Adipocyte (in vitro differentiated cells): ENCODE results near the gene WNT2.

Experiments
- DNase-seq: peaks from one replicate; pipeline ENCODE4 v3.0.0-alpha.2; 2015; ENCODE audit warnings: low read depth
- H3K27me3 ChIP-seq: replicated peaks from 2 replicates; pipeline ENCODE4 v1.7.0; 2013; ENCODE audit warnings: mild to moderate bottlenecking, low read length, moderate library complexity; ENCODE audit not compliant: control insufficient read depth, insufficient read depth
- H3K36me3 ChIP-seq: 2 replicates; pipeline ENCODE4 v1.7.0; 2013; ENCODE audit warnings: low read length, mild to moderate bottlenecking, moderate library complexity; ENCODE audit not compliant: control insufficient read depth, insufficient read depth, severe bottlenecking
- H3K4me1 ChIP-seq: 2 replicates; pipeline ENCODE4 v1.7.0; 2013; ENCODE audit warnings: mild to moderate bottlenecking, low read length, moderate library complexity; ENCODE audit not compliant: control insufficient read depth, insufficient read depth
- H3K4me3 ChIP-seq: 2 replicates; pipeline ENCODE4 v1.7.0; 2013; ENCODE audit warnings: mild to moderate bottlenecking, low read length, moderate library complexity
- H3K9ac ChIP-seq: 2 replicates; pipeline ENCODE4 v1.7.0; 2013; ENCODE audit warnings: mild to moderate bottlenecking, low read length, moderate library complexity
- H3K9me3 ChIP-seq: 2 replicates; pipeline ENCODE4 v1.7.0; 2013; ENCODE audit warnings: mild to moderate bottlenecking, low read length, moderate library complexity; ENCODE audit not compliant: control insufficient read depth

WNT2 gene

DNA sequence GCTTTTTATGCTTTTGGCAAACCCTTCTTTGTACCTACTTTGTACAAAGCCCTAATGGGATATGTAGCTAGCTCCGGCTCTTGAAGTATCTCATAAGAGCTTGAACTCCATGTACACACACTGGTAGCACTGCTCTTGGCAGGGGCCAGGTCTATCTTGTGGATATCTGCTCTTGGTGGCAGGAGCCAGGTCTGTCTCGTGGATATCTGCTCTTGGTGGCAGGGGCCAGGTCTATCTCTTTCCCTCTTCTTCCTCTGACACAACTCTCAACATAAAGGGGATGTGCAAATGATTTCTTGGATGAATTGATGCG is 91.9 kb downstream of the WNT2 start:
- no peaks in the 10 kb centered on the region for H3K36me3 ChIP-seq
- no peak overlapping the region for H3K4me3 ChIP-seq
- peaks cover 4% of the 10 kb centered on the region for H3K9me3 ChIP-seq
- H3K4me1 ChIP-seq = peaks cover 15% of the 10 kb centered on the region
- peak overlapping the region; percentile 44 for H3K9ac ChIP-seq
- no peaks in the 10 kb centered on the region for H3K27me3 ChIP-seq
- DNase-seq = no peak

GRCh38 chr7:117230276-117231046 is 92.4 kb downstream of the WNT2 start:
- H3K4me1 ChIP-seq = peaks cover 15% of the 10 kb centered on the region
- H3K9me3 ChIP-seq = no peaks in the 10 kb centered on the region
- DNase-seq = peak; percentile 70
- H3K27me3 ChIP-seq = no peaks in the 10 kb centered on the region
- H3K36me3 ChIP-seq = no peaks in the 10 kb centered on the region
- H3K9ac ChIP-seq = peak overlapping the region; percentile 44
- no peak overlapping the region for H3K4me3 ChIP-seq

GRCh38 chr7:117229350-117229749 is 93.5 kb downstream of the WNT2 start:
- peaks cover 15% of the 10 kb centered on the region for H3K4me1 ChIP-seq
- H3K9me3 ChIP-seq = no peaks in the 10 kb centered on the region
- H3K4me3 ChIP-seq = no peak overlapping the region
- H3K9ac ChIP-seq = no peak overlapping the region
- no peak for DNase-seq
- H3K27me3 ChIP-seq = no peaks in the 10 kb centered on the region
- H3K36me3 ChIP-seq = peaks cover 5% of the 10 kb centered on the region

DNA sequence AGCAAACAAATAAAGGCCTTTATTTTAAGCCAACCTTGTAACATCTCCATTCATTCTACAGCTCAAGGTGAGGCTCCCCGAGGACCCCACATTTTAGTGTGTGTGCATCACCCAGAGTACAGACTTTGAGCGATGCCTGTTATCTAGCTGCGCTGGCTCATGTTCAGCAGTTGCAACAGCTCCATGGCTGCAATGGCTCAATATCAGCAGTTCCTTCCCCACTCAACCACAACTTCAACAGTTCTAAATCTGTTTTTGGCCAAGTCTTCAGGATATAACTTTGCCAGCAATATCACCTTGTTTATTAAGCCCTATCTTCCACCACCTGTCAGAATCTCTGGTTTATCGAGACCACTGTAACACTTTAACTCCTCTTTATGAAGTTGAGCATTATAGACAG is 95.8 kb downstream of the WNT2 start:
- Histone ChIP-seq H3K9ac (no peak overlapping the region), H3K27me3 (no peaks in the 10 kb centered on the region), H3K36me3 (peaks cover 8% of the 10 kb centered on the region), H3K9me3 (no peaks in the 10 kb centered on the region), H3K4me3 (no peak overlapping the region), H3K4me1 (peaks cover 15% of the 10 kb centered on the region)
- DNase-seq = no peak

GRCh38 chr7:117225536-117225935 is 97.3 kb downstream of the WNT2 start:
- Histone ChIP-seq H3K4me3 (no peak overlapping the region), H3K4me1 (peaks cover 9% of the 10 kb centered on the region), H3K9ac (no peak overlapping the region), H3K27me3 (no peaks in the 10 kb centered on the region), H3K36me3 (peaks cover 11% of the 10 kb centered on the region), H3K9me3 (no peaks in the 10 kb centered on the region)
- no peak for DNase-seq
